IMR-90 (cell line): Measurements from ENCODE around the gene MAGI2.

Source experiments
- BHLHE40 ChIP-seq: fragments of 150-350 bp; IDR thresholded peaks from 2 replicates; pipeline ENCODE4 v1.6.1; 2016; ENCODE audit warnings: mild to moderate bottlenecking, low read depth, low read length
- CEBPB ChIP-seq: IDR thresholded peaks from 2 replicates; pipeline ENCODE4 v1.6.1; 2012; ENCODE audit warnings: low read depth, low read length, improper control_type of control experiment
- CHD1 ChIP-seq: IDR thresholded peaks from 2 replicates; pipeline ENCODE4 v1.6.1; 2012; ENCODE audit warnings: low read depth, low read length, improper control_type of control experiment
- CTCF ChIP-seq: conservative IDR thresholded peaks from 2 replicates; pipeline ENCODE4 v1.5.1; 2012; ENCODE audit warnings: mild to moderate bottlenecking, low read depth, low read length, improper control_type of control experiment
- MAFK ChIP-seq: IDR thresholded peaks from 2 replicates; pipeline ENCODE4 v1.6.1; 2012; ENCODE audit warnings: low read depth, low read length, improper control_type of control experiment
- MAZ ChIP-seq: IDR thresholded peaks from 2 replicates; pipeline ENCODE4 v1.6.1; 2012; ENCODE audit warnings: low read depth, mild to moderate bottlenecking, low read length, improper control_type of control experiment, moderate library complexity, borderline replicate concordance
- MXI1 ChIP-seq: IDR thresholded peaks from 2 replicates; pipeline ENCODE4 v1.6.1; 2012; ENCODE audit warnings: low read depth, mild to moderate bottlenecking, low read length, moderate library complexity, borderline replicate concordance
- POLR2A ChIP-seq: IDR thresholded peaks from 2 replicates; pipeline ENCODE4 v1.6.1; 2012; ENCODE audit warnings: mild to moderate bottlenecking, low read depth, low read length
- RFX5 ChIP-seq: IDR thresholded peaks from 2 replicates; pipeline ENCODE4 v1.8.0; 2012; ENCODE audit warnings: low read depth, mild to moderate bottlenecking, low read length, moderate library complexity
- SMC3 ChIP-seq: fragments of 150-350 bp; IDR thresholded peaks from 2 replicates; pipeline ENCODE4 v1.6.1; 2016; ENCODE audit warnings: low read depth, mild to moderate bottlenecking, antibody characterized with exemption, low read length, moderate library complexity

GRCh38 chr7:78542981-78543380 lies 910.5 kb downstream of the MAGI2 start:
- TF ChIP-seq CTCF = no peak
- no peak for TF ChIP-seq POLR2A
- TF ChIP-seq MXI1 = no peak
- TF ChIP-seq MAZ = no peak
- no peak for TF ChIP-seq CEBPB
- no peak for TF ChIP-seq SMC3
- TF ChIP-seq BHLHE40 = no peak
- TF ChIP-seq CHD1 = no peak
- no peak for TF ChIP-seq RFX5
- TF ChIP-seq MAFK = no peak
